K562 (cell line): ENCODE measurements around the gene FOLR2. TPM values are rescaled to one million over a fixed set of nuclear protein-coding genes. Genes with fewer than 3 reads are reported as not detected.

Experiments
- ATF3 ChIP-seq, 2 experiments: fragments of 450-650 bp in 1 of 2; sonication (generic) in 1 of 2; formaldehyde crosslinking in 1 of 2; IDR thresholded peaks in 1 of 2; conservative IDR thresholded peaks in 1 of 2; 2 replicates each; pipeline versions ENCODE4 v1.6.1 to v1.8.1; 2016 to 2023; ENCODE audit warnings: mild to moderate bottlenecking in 2 of 2, moderate library complexity in 2 of 2, inconsistent platforms in 1 of 2, missing genetic modification reagents in 1 of 2
- BACH1 ChIP-seq: fragments of 200-800 bp; sonication (Bioruptor generic); IDR thresholded peaks from 2 replicates; pipeline ENCODE4 v1.6.1; 2016; ENCODE audit warnings: missing genetic modification characterization, missing compliant biosample characterization
- BRCA1 ChIP-seq, 2 experiments: fragments of 450-650 bp in 1 of 2; sonication (generic) in 1 of 2; formaldehyde crosslinking in 1 of 2; IDR thresholded peaks; 2 replicates each; pipeline versions ENCODE4 v1.5.0 to v1.6.1; 2017 to 2020; ENCODE audit warnings: mild to moderate bottlenecking in 1 of 2, missing genetic modification reagents in 1 of 2
- BRF1 ChIP-seq: IDR thresholded peaks from 3 replicates; pipeline ENCODE4 v1.6.1; 2011; ENCODE audit warnings: borderline replicate concordance, mild to moderate bottlenecking; ENCODE audit not compliant: insufficient read length; ENCODE audit errors: extremely low read depth
- CTCF ChIP-seq, 3 experiments: IDR thresholded peaks in 2 of 3; conservative IDR thresholded peaks in 1 of 3; 2 replicates each; pipeline ENCODE4 v1.5.1; 2011 to 2012; ENCODE audit warnings: low read length in 3 of 3, mild to moderate bottlenecking in 3 of 3, control low read depth in 2 of 3, improper control_type of control experiment in 1 of 3, inconsistent platforms in 1 of 3, low read depth in 1 of 3, mixed read lengths in 1 of 3, moderate library complexity in 1 of 3; ENCODE audit not compliant: insufficient read depth in 2 of 3
- DIDO1 ChIP-seq: fragments of 450-650 bp; IDR thresholded peaks from 2 replicates; pipeline ENCODE4 v1.6.1; 2016; ENCODE audit warnings: low read depth, missing biosample characterization, missing genetic modification characterization
- HDAC1 ChIP-seq, 2 experiments: fragments of 450-650 bp; IDR thresholded peaks; 2 replicates each; pipeline ENCODE4 v1.6.1; 2016 to 2017; ENCODE audit warnings: inconsistent platforms in 1 of 2, mild to moderate bottlenecking in 1 of 2, moderate library complexity in 1 of 2
- KLF16 ChIP-seq: IDR thresholded peaks from 2 replicates; pipeline ENCODE4 v1.6.1; 2016; ENCODE audit warnings: antibody characterized with exemption
- SRSF7 ChIP-seq: fragments of 200-400 bp; formaldehyde crosslinking; optimal IDR thresholded peaks from 2 replicates; pipeline ENCODE3; 2017; ENCODE audit warnings: mild to moderate bottlenecking, low read depth, low read length
- TFAM ChIP-seq: fragments of 250-450 bp; sonication (Bioruptor Pico); conservative IDR thresholded peaks from 2 replicates; pipeline ENCODE4 v1.5.0; 2021; ENCODE audit warnings: mild to moderate bottlenecking, moderate library complexity
- XRCC4 ChIP-seq: IDR thresholded peaks from one replicate; pipeline ENCODE4 v1.6.1; 2011; ENCODE audit not compliant: insufficient read depth, insufficient read length; ENCODE audit errors: extremely low read depth
- ZBTB33 ChIP-seq: sonication (generic); formaldehyde crosslinking; IDR thresholded peaks from 2 replicates; pipeline ENCODE4 v1.8.1; 2023; ENCODE audit warnings: mild to moderate bottlenecking, missing genetic modification reagents
- ZBTB7A ChIP-seq: IDR thresholded peaks from 2 replicates; pipeline ENCODE4 v1.6.1; 2011; ENCODE audit warnings: low read depth, mild to moderate bottlenecking, low read length, moderate library complexity, borderline replicate concordance; ENCODE audit not compliant: control insufficient read depth
- ZFP1 ChIP-seq: fragments of 450-650 bp; formaldehyde crosslinking; IDR thresholded peaks from 2 replicates; pipeline ENCODE4 v1.4.0; 2020; ENCODE audit warnings: mild to moderate bottlenecking, mixed read lengths
- ZNF174 ChIP-seq: fragments of 250-450 bp; sonication (Bioruptor Pico); IDR thresholded peaks from 2 replicates; pipeline ENCODE4 v1.4.0; 2020; ENCODE audit warnings: mild to moderate bottlenecking
- ZNF282 ChIP-seq: sonication (generic); formaldehyde crosslinking; IDR thresholded peaks from 2 replicates; pipeline ENCODE4 v1.8.1; 2023; ENCODE audit warnings: missing genetic modification reagents
- ZNF41 ChIP-seq: fragments of 250-450 bp; sonication (Bioruptor Pico); conservative IDR thresholded peaks from 2 replicates; pipeline ENCODE4 v1.4.0; 2020; ENCODE audit warnings: mild to moderate bottlenecking
- polyA plus RNA-seq, 8 experiments: library from polyadenylated mRNA; depleted of rRNA in 4 of 8; stranded (reverse) in 5 of 8; unstranded in 3 of 8; fragments of >200 nt; fragmentation: Nextera tagmentation in 2 of 8; fragmentation: Illumina TruSeq in 1 of 8; extraction: Ambion mirVana in 2 of 8; extraction: Trizol in 1 of 8; gene quantifications; 2 replicates each; pipeline versions ENCODE4 v1.2.1 to v1.2.3, GENCODE V29; 2011 to 2014; ENCODE audit warnings: inconsistent platforms in 1 of 8, missing spikeins in 1 of 8
- total RNA-seq, 7 experiments: library from RNA; depleted of rRNA in 6 of 7; stranded (reverse); fragments of >200 nt in 6 of 7; fragmentation: Illumina TruSeq in 2 of 7; extraction: Trizol in 2 of 7; gene quantifications; 2 replicates each; pipeline versions ENCODE4 v1.2.1 to v1.2.3, GENCODE V29; 2011 to 2021; ENCODE audit warnings: low replicate concordance in 1 of 7
- TF ChIP-seq, protein P1 (sequence below): sonication (generic); formaldehyde crosslinking; IDR thresholded peaks from 2 replicates; pipeline ENCODE4 v1.8.0; 2023; ENCODE audit warnings: missing genetic modification reagents, mild to moderate bottlenecking, borderline replicate concordance

The FOLR2 gene
- total and polyA plus RNA-seq, 9 of the 15 experiments (the other 6 are each of a cell fraction or from before 2014, with no cell fraction given): 0.27 TPM; not detected in 8

- peak; percentile 47; the same call in 1 of the 2 replicates for TF ChIP-seq ZBTB7A
- TF ChIP-seq DIDO1: no peak
- TF ChIP-seq ZNF282 (CRISPR knock-in tag): no peak
- TF ChIP-seq ATF3 (IDR thresholded peaks at IDR 0.05): peak; percentile 60
- no peak for TF ChIP-seq ATF3 (CRISPR knock-in tag; conservative IDR thresholded peaks at IDR 0.05)
- TF ChIP-seq XRCC4: no peak
- TF ChIP-seq TFAM (CRISPR knock-in tag): no peak
- TF ChIP-seq ZNF41 (CRISPR knock-in tag): no peak
- TF ChIP-seq ZFP1 (CRISPR knock-in tag): no peak
- no peak for TF ChIP-seq BRCA1 (IDR thresholded peaks at IDR 0.05)
- TF ChIP-seq BRCA1 (CRISPR knock-in tag; IDR thresholded peaks at IDR 0.05): no peak
- 0 out of 2 replicates have a peak, but pooled peaks have one; percentile 17 for TF ChIP-seq KLF16
- TF ChIP-seq SRSF7: no peak
- TF ChIP-seq BACH1: no peak
- peak; percentile 82 to 85 (median 83) for TF ChIP-seq CTCF (IDR thresholded peaks at IDR 0.05 in 2 of 3, conservative IDR thresholded peaks at IDR 0.05 in 1 of 3; ENCODE audit: insufficient read depth in 2 of 3, low read depth in 1 of 3, low read length in 3 of 3)
- no peak for TF ChIP-seq BRF1
- TF ChIP-seq ZNF174 (CRISPR knock-in tag): no peak
- TF ChIP-seq, protein P1, sequence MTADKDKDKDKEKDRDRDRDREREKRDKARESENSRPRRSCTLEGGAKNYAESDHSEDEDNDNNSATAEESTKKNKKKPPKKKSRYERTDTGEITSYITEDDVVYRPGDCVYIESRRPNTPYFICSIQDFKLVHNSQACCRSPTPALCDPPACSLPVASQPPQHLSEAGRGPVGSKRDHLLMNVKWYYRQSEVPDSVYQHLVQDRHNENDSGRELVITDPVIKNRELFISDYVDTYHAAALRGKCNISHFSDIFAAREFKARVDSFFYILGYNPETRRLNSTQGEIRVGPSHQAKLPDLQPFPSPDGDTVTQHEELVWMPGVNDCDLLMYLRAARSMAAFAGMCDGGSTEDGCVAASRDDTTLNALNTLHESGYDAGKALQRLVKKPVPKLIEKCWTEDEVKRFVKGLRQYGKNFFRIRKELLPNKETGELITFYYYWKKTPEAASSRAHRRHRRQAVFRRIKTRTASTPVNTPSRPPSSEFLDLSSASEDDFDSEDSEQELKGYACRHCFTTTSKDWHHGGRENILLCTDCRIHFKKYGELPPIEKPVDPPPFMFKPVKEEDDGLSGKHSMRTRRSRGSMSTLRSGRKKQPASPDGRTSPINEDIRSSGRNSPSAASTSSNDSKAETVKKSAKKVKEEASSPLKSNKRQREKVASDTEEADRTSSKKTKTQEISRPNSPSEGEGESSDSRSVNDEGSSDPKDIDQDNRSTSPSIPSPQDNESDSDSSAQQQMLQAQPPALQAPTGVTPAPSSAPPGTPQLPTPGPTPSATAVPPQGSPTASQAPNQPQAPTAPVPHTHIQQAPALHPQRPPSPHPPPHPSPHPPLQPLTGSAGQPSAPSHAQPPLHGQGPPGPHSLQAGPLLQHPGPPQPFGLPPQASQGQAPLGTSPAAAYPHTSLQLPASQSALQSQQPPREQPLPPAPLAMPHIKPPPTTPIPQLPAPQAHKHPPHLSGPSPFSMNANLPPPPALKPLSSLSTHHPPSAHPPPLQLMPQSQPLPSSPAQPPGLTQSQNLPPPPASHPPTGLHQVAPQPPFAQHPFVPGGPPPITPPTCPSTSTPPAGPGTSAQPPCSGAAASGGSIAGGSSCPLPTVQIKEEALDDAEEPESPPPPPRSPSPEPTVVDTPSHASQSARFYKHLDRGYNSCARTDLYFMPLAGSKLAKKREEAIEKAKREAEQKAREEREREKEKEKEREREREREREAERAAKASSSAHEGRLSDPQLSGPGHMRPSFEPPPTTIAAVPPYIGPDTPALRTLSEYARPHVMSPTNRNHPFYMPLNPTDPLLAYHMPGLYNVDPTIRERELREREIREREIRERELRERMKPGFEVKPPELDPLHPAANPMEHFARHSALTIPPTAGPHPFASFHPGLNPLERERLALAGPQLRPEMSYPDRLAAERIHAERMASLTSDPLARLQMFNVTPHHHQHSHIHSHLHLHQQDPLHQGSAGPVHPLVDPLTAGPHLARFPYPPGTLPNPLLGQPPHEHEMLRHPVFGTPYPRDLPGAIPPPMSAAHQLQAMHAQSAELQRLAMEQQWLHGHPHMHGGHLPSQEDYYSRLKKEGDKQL: no peak
- peak; percentile 100 for TF ChIP-seq ZBTB33 (CRISPR knock-in tag)
- no peak for TF ChIP-seq HDAC1 (IDR thresholded peaks at IDR 0.05)
Measured at GRCh38 chr11:72238040-72238450, 21.5 kb downstream of the FOLR2 start (continued).
